NCI-H2227 treated with DMSO at 0.1 percent for 48 hours (cell line): ENCODE results near the gene UNC93B1.

ENCODE experiments used
- DNase-seq: peaks from one replicate; lab custom pipeline; 2025; lab: John Stamatoyannopoulos, UW

Gene UNC93B1

GRCh38 chr11:68040101-68040956, 36.4 kb upstream of the UNC93B1 start:
- no peak for DNase-seq

- DNase-seq: no peak
Observed at GRCh38 chr11:68039526-68040086, 35.7 kb upstream of the UNC93B1 start.

DNA sequence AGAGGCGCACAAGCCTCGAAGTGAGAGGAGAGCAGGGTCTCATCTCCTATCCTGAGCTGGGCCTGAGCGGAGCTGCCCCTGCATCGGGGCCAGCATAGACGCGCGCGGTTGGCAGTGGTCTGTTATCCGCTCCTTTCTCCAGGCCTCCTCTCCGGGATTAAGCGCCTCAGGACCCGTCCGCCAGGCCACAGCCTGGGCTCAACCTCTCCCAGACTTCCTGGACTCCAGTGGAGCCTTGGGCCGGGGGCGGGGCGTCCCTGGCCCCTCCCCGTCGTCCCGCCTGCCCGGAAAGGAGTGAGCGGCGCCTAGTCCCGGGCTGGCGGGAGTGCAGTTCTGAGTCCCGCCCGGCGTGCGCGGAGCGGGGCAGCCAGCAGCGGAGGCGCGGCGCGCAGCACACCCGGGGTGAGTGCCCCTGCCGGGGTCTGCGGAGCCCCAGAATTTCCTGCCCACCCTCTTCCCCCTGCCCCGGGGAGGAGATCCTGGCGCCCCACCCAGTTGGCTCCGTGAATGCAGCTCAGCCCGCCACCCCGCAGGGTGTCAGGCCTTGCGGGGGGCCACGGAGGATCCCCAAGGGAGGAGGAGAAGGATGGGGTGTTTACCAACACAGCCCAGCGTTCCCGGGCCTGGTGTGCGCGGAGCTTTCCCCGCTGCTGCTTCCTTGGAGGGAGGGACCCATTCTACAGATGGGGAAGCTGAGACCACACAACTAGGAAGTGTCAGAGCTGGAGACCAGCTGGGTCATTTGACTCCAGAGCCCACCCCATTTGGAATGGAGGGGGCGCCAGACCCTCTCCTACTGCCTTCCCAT, 35.0 kb upstream of the UNC93B1 start, which contains the start of gene TCIRG1:
TSS of gene TCIRG1 (plus strand) at position 308 of the 808 bp plus-strand sequence. CDS start 2,247 bp downstream, outside the sequence.
- no peak for DNase-seq

GRCh38 chr11:68038226-68038717, 34.4 kb upstream of the UNC93B1 start:
- DNase-seq: no peak

- no peak for DNase-seq
Observed at GRCh38 chr11:68037411-68038225, 33.7 kb upstream of the UNC93B1 start.

GRCh38 chr11:68036717-68037239, 32.9 kb upstream of the UNC93B1 start:
- DNase-seq: no peak

- no peak for DNase-seq
Observed at GRCh38 chr11:68036141-68036716, 32.3 kb upstream of the UNC93B1 start.

DNA sequence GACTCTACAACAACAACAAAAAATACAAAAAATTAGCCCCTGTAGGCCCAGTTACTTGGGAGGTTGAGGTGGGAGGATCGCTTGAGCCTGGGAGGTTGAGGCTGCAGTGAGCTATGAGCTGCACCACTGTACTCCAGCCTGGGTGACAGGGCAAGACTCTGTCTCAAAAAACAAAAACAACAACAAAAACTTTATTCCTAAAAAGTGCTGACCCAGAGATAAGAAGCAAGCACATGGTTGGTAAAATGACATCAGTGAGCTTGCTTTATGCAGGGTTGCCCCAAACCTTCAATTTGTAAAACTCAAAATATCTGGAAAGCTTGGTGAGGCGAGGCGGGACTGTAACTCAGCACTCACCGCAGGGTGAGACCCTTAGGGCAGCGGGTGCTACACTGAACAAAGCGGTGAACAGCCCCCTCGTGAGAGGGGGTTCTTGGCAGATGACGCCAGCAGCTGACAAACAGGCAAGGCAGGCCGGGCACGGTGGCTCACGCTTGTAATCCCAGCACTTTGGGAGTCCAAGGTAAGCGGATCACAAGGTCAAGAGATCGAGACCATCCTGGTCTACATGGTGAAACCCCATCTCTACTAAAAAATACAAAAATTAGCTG, 31.5 kb upstream of the UNC93B1 start:
- DNase-seq: no peak

GRCh38 chr11:68033708-68034045, 29.8 kb upstream of the UNC93B1 start:
- DNase-seq: no peak

DNA sequence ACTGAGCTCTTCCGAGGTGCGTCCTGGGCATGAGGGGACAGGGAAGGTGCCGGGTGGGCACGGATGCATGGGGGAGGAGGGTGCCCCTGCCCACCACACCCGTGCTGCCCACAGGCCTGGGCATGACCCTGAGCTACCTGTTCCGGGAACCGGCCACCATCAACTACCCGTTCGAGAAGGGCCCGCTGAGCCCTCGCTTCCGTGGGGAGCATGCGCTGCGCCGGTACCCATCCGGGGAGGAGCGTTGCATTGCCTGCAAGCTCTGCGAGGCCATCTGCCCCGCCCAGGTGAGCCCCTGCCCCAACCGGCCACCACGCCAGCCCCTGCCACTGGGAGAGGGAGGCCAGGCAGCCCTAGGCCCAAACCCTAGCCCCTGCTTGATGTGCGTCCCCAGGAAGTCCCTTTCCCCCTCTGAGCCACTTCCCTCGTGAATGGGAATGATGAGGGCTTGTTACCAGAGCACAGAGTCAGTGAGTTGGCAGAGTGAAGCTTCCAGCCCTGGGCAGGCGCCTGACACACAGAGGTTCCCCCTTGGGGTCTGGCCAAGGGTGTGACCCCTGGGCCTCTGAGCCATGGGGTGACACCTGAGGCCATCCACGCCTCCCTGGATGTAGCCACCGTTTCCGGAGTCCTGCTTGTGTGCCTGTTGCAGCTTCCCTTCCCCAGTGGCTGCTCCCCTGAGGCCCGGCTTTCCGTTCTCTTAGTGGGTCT, 29.3 kb upstream of the UNC93B1 start:
- DNase-seq: no peak

DNA sequence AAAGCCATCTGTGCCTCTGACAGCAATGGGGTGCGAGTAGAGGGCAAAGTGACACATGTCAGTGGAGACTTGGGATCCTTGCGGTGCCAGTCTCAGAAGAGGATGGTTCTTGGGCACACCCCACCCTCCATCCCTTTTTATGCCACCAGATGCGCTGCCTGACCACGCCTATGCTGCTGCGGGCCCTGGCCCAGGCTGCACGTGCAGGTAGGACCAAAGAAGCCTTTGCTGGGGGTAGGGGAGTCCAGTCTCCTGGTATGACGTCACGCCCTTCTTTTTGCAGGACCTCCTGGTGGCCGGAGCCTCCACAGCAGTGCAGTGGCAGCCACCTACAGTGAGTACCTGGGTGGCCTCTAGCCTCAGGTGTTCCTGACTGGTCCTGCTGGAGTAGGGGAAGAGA, 28.1 kb upstream of the UNC93B1 start:
- DNase-seq: no peak

DNA sequence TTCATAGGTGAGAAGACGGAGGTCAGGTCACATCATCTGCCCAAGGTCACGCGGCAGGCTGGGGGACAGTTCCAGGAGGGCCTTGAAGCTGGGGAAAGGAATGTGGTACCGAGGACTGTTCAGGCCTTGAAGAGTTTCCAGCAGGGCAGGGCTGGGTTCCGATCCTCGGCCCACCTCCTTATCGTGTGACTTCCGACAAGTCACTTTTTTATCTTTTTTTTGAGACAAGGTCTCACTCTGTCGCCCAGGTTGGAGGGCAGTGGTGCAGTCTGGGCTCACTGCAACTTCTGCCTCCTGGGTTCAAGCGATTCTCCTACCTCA, 27.2 kb upstream of the UNC93B1 start:
- no peak for DNase-seq

GRCh38 chr11:68030318-68031143, 26.6 kb upstream of the UNC93B1 start, which contains the start of gene NDUFS8:
Gene NDUFS8 (plus strand): TSS chr11:68030681. CDS start chr11:68032152, 1,471 bp downstream.
- DNase-seq: peak; percentile 99

GRCh38 chr11:68028802-68029545, 25.1 kb upstream of the UNC93B1 start:
- DNase-seq: no peak

GRCh38 chr11:68027667-68028066, 23.8 kb upstream of the UNC93B1 start:
- no peak for DNase-seq

GRCh38 chr11:68026391-68027105, 22.7 kb upstream of the UNC93B1 start:
- no peak for DNase-seq

GRCh38 chr11:68025047-68025446, 21.1 kb upstream of the UNC93B1 start:
- DNase-seq: no peak

GRCh38 chr11:68024508-68024907, 20.6 kb upstream of the UNC93B1 start:
- DNase-seq: no peak
